IPS-NIHi11 (cell line): ENCODE measurements around the gene CRHR1.

Experiments
- DNase-seq: peaks from one replicate; pipeline ENCODE4 v3.0.0; 2012; ENCODE audit warnings: mixed read lengths, low spot score

The CRHR1 gene

DNA sequence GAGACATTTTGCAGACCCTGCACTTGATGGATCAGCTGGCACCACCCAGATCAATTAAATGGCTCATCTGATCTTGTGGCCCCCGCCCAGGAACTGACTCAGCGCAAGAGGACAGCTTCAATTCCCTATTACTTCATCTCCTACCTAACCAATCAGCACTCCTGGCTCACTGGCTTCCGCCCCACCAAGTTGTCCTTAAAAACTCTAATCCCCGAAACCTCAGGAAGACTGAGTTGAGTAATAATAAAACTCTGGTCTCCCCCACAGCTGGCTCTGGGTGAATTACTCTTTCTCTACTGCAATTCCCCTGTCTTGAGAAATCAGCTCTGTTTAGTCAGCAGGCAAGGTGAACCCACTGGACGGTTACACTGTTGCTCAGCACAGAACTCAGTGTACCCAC lies 84.2 kb downstream of the CRHR1 start:
- DNase-seq, result no peak

DNA sequence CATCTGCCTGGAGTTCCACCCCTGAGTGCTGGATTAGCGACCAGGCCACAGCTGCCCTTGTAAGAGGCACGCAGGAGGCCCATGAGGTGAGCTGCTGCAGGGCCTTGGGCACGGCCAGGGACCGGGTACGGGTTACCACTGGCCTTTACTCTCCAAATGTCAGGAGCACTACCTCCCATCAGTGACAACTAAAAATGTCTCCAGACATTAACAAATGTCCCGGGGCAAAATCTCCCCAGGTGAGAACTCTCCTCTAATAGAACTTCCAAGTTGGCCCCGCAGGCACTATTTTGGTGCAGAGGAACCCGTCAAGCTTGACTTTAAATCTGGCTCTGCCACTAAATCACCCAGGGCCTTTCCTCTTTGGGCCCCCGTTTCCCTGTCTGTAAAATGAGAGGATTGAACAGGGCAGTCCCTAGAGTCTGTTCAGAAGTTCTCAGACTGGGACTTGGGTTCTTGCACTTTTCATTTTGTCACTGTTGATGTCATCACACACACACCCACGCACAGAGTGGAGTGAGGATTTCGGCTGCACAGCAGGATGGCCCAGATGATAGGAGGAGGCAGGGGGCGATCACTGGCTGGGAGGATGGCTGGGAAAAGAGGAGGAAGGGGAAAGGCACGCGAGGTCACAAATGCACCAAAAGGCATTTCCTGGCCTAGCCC lies 85.7 kb downstream of the CRHR1 start:
- no peak for DNase-seq

DNA sequence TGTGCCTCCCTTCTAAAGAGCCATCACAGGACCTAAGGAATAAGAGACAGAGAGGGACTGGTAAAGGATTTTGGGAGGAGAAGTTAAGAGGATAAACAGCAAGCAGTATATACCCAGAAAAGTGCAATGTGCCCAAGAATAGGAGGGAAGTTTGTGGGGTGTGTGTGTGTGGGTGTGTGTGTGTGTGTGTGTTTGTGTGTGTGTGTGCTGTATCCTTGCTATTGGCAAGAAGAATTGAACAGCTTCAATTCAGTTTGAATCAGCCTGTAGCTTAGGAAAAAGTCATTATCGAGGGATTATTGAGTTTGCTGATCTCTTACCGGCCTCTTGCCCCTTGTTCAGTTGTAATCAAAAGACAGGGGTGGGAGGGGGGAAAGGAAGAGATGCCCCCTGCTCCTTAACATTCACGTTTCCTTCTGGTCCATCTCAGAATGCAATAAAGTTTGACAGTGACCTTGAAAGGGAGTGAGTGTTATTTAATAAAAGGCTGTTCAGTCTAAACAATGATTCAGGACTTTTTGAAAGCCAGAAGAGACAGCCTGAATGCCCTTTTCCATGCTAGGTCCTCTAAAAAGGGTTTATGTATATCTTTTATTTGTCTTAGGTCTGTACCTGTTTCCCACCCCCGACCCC lies 86.3 kb downstream of the CRHR1 start:
- no peak for DNase-seq

DNA sequence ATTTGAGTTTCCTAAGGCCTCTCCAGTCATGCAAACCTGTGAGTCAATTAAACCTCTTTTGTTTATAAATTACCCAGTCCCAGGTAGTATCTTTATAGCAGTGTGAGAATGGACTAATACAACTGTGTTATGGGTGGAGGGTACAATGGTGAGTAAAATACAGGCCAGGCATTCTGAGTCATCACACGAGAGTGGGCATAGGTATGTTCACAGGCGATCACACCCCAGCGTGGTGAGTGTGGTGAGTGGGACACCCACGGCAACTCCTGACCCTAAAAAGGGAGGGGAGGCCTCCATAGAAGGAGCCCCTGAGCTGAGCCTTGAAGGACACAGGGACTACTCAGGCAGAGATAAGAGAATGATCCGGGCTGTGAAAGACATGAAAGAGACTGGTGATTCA lies 87.6 kb downstream of the CRHR1 start:
- no peak for DNase-seq

DNA sequence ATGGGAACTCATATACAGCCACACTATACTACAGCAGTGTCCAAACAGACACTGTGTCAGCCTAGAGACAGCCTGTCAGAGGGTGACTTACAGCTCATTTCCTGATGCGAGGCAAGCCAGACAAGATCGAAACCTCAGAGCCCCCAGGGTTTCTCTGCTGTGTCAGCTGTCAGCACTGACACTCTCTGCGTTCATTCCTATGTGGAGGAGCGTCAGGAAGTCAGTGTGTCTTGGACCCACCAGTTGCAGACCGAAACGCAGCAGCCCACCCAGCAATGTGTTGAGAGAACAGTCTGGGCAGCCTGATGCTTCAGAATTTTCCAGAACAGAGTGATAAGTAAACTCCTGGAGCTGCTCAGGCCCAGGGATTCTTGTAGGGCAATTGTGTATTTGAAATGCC lies 89.6 kb downstream of the CRHR1 start:
- DNase-seq, result no peak

DNA sequence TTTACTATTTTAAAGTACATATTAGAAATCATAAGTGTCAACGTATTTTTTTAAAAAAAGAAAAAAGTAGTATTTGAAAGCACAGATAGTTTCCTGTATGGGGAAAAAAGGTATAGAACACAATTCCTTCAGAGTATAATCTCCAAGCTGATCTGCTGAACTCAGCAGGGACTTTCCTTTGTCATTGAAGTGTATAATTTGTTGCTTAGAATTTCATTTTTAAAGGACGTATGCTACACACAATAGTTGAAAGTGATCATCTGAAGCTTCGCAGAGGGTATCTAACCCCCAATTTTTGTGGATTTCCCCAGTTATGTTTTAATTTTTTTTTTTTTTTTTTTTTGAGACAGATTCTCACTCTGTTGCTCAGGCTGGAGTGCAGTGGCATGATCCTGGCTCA lies 90.0 kb downstream of the CRHR1 start:
- DNase-seq, result no peak

DNA sequence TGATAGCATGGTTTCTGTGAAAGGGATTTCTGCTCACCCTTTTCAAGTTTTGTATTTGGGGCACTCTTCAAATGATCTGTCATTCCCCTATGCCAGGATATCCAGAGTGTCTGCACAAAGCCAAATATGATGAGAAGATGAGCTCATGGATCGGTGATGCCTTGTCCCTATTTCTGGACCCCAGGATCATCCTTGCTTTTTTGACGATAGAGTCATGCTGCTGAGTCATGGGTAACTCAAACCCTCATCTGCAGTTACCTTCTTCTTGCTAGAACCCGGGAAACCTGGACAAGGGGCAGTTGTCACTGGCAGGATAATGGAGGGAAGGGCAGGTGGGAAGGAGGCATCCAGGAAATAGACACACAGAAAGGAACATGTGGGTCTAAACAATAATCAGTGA lies 92.4 kb downstream of the CRHR1 start:
- DNase-seq, result no peak

DNA sequence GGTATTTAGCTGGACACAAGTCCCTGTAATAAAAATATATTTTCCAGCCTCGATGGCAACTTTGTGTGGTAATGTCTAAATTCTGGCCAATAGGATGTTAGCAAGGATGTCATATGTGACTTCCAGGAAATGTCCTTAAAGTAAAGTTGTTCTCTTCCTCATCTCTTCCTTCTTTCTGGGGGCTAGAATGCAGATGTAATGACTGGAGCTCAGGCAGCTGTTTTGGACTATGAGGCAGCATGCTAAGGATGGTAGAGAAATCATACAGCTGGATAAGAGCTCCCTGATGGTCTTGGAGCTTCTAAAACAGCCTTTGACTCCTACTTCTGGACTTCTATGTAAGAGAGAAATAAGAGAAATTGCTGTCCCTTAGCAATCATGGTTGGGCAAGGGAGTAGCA lies 93.3 kb downstream of the CRHR1 start:
- DNase-seq, result no peak

DNA sequence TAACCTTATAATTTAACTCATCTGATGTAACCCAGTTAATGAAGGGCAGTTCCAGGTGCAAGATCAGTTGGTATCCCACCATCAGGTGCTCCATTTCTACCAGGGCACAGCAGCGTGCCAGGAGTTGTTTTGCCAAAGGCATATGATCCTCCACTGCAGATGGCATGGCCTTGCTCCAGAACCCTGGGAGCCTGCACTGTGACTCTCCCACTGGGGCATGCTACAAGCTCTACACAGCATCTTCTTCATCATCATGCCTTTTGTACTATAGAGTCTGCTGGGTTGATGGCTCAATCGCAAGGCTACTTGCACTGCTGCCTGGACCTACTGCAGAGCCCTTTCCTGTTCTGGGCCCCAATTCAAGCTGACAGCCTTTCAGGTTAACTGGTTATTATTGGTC lies 98.9 kb downstream of the CRHR1 start:
- DNase-seq, result no peak
